ENCODE data around the gene ISM1.

Gene ISM1

GRCh38 chr20:13284830-13285229 lies 63.8 kb downstream of the ISM1 start:
- no peak for DNase-seq

- no peak for DNase-seq
These were observed 64.3 kb downstream of the ISM1 start for GRCh38 chr20:13285408-13285807.

GRCh38 chr20:13286052-13286451 lies 65.0 kb downstream of the ISM1 start:
- no peak for DNase-seq

GRCh38 chr20:13286607-13287006 lies 65.5 kb downstream of the ISM1 start:
- no peak for DNase-seq

GRCh38 chr20:13288357-13288756 lies 67.3 kb downstream of the ISM1 start:
- DNase-seq, result no peak

- DNase-seq, result no peak
These were observed 68.0 kb downstream of the ISM1 start for GRCh38 chr20:13289031-13289430.

- DNase-seq, result no peak
These were observed 69.7 kb downstream of the ISM1 start for GRCh38 chr20:13290724-13291123.

GRCh38 chr20:13291157-13291556 lies 70.1 kb downstream of the ISM1 start:
- no peak for DNase-seq

- no peak for DNase-seq
These were observed 71.3 kb downstream of the ISM1 start for GRCh38 chr20:13292201-13292885.

GRCh38 chr20:13294522-13294921 lies 73.4 kb downstream of the ISM1 start:
- DNase-seq, result no peak

- no peak for DNase-seq
These were observed 74.6 kb downstream of the ISM1 start for GRCh38 chr20:13295637-13296036.

GRCh38 chr20:13296070-13296469 lies 75.0 kb downstream of the ISM1 start:
- DNase-seq, result no peak

- no peak for DNase-seq
These were observed 76.2 kb downstream of the ISM1 start for GRCh38 chr20:13297147-13297899.

GRCh38 chr20:13298692-13299373 lies 77.8 kb downstream of the ISM1 start:
- DNase-seq, result no peak

- DNase-seq, result no peak
These were observed 78.3 kb downstream of the ISM1 start for GRCh38 chr20:13299401-13299800.

GRCh38 chr20:13301596-13301995 lies 80.5 kb downstream of the ISM1 start:
- no peak for DNase-seq

GRCh38 chr20:13302647-13303450 lies 81.8 kb downstream of the ISM1 start:
- DNase-seq, result peak; percentile 12

GRCh38 chr20:13305284-13305683 lies 84.2 kb downstream of the ISM1 start:
- no peak for DNase-seq

- DNase-seq, result no peak
These were observed 86.6 kb downstream of the ISM1 start for GRCh38 chr20:13307562-13308163.

GRCh38 chr20:13312300-13312699 lies 91.2 kb downstream of the ISM1 start:
- no peak for DNase-seq

GRCh38 chr20:13313201-13313600 lies 92.1 kb downstream of the ISM1 start:
- DNase-seq, result no peak

- DNase-seq, result no peak
These were observed 96.4 kb downstream of the ISM1 start for GRCh38 chr20:13317439-13317838.

All from fibroblast of skin of back (primary cell).